ENCODE measurements around the gene FLT1.

The FLT1 gene

DNA sequence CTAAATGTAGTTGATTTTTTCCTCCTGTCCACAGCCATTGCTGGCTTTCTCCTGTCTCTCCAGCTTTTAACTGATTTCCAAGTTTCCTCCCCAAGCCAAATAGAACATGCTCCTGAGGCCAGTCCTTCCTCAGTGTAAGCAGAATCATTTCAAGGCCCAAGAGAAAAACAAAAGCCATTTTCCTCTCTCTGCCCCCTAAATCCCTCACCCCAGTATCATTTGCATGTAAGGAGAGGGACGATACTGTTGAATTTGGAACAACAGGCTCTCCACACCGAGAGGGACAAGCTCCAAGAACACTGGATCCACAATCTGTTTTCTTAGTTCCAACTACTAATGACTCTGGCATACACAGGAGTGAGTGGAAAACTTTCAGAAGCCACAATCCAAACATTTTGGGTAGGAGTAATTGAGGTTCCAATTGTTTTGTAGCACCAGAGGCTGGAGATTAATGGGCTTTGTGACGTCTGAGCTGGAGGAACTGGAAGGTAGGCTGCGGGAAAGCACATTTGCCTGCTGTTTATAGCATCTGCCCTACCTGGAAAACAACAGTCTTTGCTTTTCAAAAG, 156.8 kb downstream of the FLT1 start:
- no peak for DNase-seq

GRCh38 chr13:28337166-28338005, 157.5 kb downstream of the FLT1 start:
- DNase-seq = no peak

- no peak for DNase-seq
These were observed 158.7 kb downstream of the FLT1 start for GRCh38 chr13:28336193-28336657.

- DNase-seq = no peak
These were observed 161.6 kb downstream of the FLT1 start for GRCh38 chr13:28333204-28333881.

- DNase-seq = no peak
These were observed 165.4 kb downstream of the FLT1 start for GRCh38 chr13:28329395-28330158.

- DNase-seq = no peak
These were observed 166.7 kb downstream of the FLT1 start for GRCh38 chr13:28328271-28328607.

- DNase-seq = no peak
These were observed 167.3 kb downstream of the FLT1 start for GRCh38 chr13:28327373-28328270.

- DNase-seq = no peak
These were observed 168.9 kb downstream of the FLT1 start for GRCh38 chr13:28326056-28326455.

DNA sequence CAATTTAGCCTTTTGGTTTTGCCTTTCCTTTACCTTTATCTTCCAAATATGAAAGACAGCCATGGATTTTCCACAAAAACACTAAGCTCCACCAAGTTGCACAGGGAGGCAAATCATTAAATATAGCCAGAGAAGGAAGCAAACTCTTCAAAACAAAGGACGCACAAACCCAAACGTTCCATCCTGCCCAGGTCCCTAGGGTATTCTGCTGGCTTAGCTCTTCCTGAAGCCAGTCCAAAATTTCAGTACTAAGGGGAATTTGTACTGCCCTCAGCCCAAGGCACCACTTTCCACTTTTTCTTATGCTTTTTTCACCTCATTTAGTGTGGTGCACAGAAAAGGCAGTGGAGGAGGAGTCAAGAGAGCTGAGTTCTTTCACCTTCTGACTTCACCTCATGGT, 169.9 kb downstream of the FLT1 start:
- DNase-seq = no peak

- DNase-seq = peak; percentile 64
These were observed 170.6 kb downstream of the FLT1 start for GRCh38 chr13:28324181-28324789.

DNA sequence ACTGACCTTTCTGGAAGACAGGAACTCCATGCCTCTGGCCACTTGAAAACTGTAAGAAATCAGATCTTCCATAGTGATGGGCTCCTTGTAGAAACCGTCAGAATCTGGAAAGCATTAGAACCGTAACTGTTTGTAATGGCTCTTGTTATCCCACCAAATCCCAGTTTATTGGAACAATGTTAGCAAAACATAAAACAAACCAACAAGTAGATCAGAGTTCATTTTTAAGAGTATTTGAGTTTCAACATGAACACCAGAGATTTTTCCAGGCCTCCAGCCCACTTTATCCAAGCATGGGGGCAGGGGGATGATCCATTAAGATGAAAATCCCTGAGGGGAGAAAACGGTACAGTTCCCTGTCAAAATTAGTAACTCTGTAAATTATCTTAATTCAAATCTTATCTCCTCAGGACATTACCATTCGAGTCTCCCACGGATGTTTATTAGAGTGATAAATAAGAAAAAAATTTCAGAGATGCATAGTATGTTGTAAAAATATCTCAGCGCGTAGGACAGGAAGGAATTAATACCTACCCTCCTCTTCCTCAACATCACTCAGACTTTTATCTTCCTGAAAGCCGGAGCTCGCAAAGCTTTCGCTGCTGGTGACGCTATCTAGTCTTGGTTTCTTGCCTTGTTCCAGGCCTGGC, 172.5 kb downstream of the FLT1 start:
- DNase-seq = no peak

GRCh38 chr13:28321756-28322155, 173.2 kb downstream of the FLT1 start:
- no peak for DNase-seq

- no peak for DNase-seq
These were observed 173.9 kb downstream of the FLT1 start for GRCh38 chr13:28320884-28321574.

GRCh38 chr13:28320209-28320608, 174.7 kb downstream of the FLT1 start:
- no peak for DNase-seq

GRCh38 chr13:28319528-28319927, 175.4 kb downstream of the FLT1 start:
- no peak for DNase-seq

GRCh38 chr13:28318496-28318895, 176.4 kb downstream of the FLT1 start:
- no peak for DNase-seq

DNA sequence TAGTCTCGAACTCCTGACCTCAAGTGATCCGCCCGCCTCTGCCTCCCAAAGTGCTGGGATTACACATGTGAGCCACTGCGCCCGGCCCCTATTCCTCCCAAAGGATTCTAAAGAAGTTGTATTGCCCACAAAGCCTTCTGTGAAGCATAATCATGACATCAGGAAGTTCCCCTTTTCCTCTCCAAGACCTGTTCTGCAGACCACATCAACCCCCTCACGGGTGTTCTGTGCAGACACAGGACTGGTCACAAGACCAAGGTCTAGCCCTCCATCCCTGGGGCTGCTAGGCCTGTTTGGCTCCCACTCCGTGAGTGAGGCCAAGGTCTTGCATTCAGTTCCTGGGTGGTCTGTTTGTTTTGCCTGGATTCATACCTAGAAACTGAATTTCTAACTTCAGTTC, 178.1 kb downstream of the FLT1 start:
- DNase-seq = peak; percentile 24

GRCh38 chr13:28316129-28316528, 178.8 kb downstream of the FLT1 start:
- DNase-seq = no peak

- no peak for DNase-seq
These were observed 180.0 kb downstream of the FLT1 start for GRCh38 chr13:28314879-28315278.

DNA sequence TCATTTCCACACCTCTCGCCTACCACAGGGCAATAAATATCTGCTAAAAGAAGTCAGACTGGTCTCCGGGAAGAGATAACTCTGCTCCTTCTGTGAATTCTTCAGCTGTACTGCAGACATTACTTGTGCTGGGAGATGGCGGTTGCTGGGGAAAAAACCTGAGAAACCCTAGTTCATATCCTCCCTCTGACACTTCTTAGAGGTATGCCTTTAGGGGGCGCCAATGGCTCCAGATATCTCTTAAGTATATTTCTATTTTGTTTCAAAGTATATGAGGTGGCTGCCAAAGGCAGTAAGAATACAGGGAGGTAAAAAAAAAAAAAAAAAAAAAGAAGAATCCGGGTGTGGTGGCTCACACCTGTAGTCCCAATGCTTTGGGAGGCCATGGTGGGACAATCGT, 181.3 kb downstream of the FLT1 start:
- peak; percentile 17 for DNase-seq

DNA sequence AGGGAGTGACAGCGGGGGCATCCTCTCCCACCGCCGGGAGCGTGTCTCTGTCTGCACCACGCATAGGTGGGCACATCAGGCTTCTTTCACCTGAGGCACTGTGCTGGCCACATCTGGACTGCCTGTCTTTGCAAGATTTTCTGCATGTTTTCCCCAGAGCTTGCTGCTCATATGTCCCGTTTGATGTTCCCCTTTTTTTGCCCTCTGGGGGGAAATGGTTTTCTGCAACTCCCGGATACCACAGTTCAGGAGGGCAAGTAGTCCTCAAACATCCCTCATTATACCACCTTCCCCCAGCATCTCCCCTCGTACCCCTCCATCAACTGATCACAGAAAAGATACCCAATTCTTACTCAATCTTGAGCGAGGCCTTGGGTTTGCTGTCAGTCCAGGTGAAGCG, 188.6 kb downstream of the FLT1 start:
- DNase-seq = no peak

All from OCI-M1 (cell line).